Daoy (cell line): ENCODE results near the gene OMG. TPM values are rescaled to one million over a fixed set of nuclear protein-coding genes. Genes with fewer than 3 reads are reported as not detected.
"Not testable (repeated sequence)": the region's sequence is repeated elsewhere in the genome, so short reads cannot be mapped to it uniquely, and the experiment has no call there.

ENCODE experiments used
- DNase-seq: peaks from one replicate; pipeline ENCODE4 v3.0.0-alpha.2; 2015; ENCODE audit warnings: low read depth
- total RNA-seq: library from RNA; depleted of rRNA; stranded (reverse); fragments of >200 nt; shearing (Covaris generic); gene quantifications from 2 replicates; pipeline ENCODE4 v1.2.3, GENCODE V29; 2014

Gene OMG
- total RNA-seq, 1 experiment from 2014 or later, result not detected

GRCh38 chr17:31308372-31309334, 11.6 kb upstream of the OMG start:
- DNase-seq, result no peak

GRCh38 chr17:31307640-31308039, 10.6 kb upstream of the OMG start:
- DNase-seq, result no peak

GRCh38 chr17:31299624-31300023, 2.6 kb upstream of the OMG start:
- DNase-seq, result no peak

- no peak for DNase-seq
Observed at GRCh38 chr17:31296142-31296541, 897 bp downstream of the OMG start.

- no peak for DNase-seq
Observed at GRCh38 chr17:31295489-31295871, 1.6 kb downstream of the OMG start.

- no peak for DNase-seq
Observed at GRCh38 chr17:31294820-31295488, 2.1 kb downstream of the OMG start.

- no peak for DNase-seq
Observed at GRCh38 chr17:31294231-31294630, 2.8 kb downstream of the OMG start.

- no peak for DNase-seq
Observed at GRCh38 chr17:31293581-31293980, 3.5 kb downstream of the OMG start.

- no peak for DNase-seq
Observed at GRCh38 chr17:31291820-31292219, 5.2 kb downstream of the OMG start.

- DNase-seq, result no peak
Observed at GRCh38 chr17:31289790-31290189, 7.2 kb downstream of the OMG start.

GRCh38 chr17:31287932-31288331, 9.1 kb downstream of the OMG start:
- DNase-seq, result not testable (repeated sequence)

GRCh38 chr17:31286587-31286986, 10.5 kb downstream of the OMG start:
- no peak for DNase-seq

GRCh38 chr17:31283841-31284240, 13.2 kb downstream of the OMG start:
- DNase-seq, result no peak

- DNase-seq, result no peak
Observed at GRCh38 chr17:31281061-31281460, 16.0 kb downstream of the OMG start.

- no peak for DNase-seq
Observed at GRCh38 chr17:31279401-31279800, 17.6 kb downstream of the OMG start.

- DNase-seq, result no peak
Observed at GRCh38 chr17:31275116-31275515, 21.9 kb downstream of the OMG start.

GRCh38 chr17:31274252-31274651, 22.8 kb downstream of the OMG start:
- no peak for DNase-seq

- no peak for DNase-seq
Observed at GRCh38 chr17:31273516-31273915, 23.5 kb downstream of the OMG start.

GRCh38 chr17:31272803-31273202, 24.2 kb downstream of the OMG start:
- DNase-seq, result no peak

GRCh38 chr17:31272236-31272635, 24.8 kb downstream of the OMG start:
- DNase-seq, result no peak

- DNase-seq, result peak; percentile 96
Observed at GRCh38 chr17:31269578-31269983, 27.5 kb downstream of the OMG start.

GRCh38 chr17:31269036-31269577, 27.9 kb downstream of the OMG start:
- DNase-seq, result no peak

- DNase-seq, result no peak
Observed at GRCh38 chr17:31266042-31266441, 31.0 kb downstream of the OMG start.
